ENCODE measurements around the gene TRIM29. TPM values are rescaled to one million over a fixed set of nuclear protein-coding genes. Genes with fewer than 3 reads are reported as not detected.

The TRIM29 gene
- total RNA-seq, 3 donors from 2014 or later: 10.6 to 58.7 (median 45.9) TPM

- Histone ChIP-seq H3K27ac (peak overlapping the region; percentile 95), H3K27me3 (no peaks in the 10 kb centered on the region), H3K36me3 (no peaks in the 10 kb centered on the region), H3K4me3 (no peak overlapping the region), H3K9me3 (no peaks in the 10 kb centered on the region), H3K4me1 (peaks cover 4 to 11% of the 10 kb centered on the region in 2 donors)
- intact Hi-C loops (cut with DNase I; ENCODE audit: low total_unique reads): no loop called here
- TF ChIP-seq POLR2AphosphoS5 (IDR thresholded peaks at IDR 0.05): peak in 1 of 3 donors; percentile 24
- TF ChIP-seq, protein P1, sequence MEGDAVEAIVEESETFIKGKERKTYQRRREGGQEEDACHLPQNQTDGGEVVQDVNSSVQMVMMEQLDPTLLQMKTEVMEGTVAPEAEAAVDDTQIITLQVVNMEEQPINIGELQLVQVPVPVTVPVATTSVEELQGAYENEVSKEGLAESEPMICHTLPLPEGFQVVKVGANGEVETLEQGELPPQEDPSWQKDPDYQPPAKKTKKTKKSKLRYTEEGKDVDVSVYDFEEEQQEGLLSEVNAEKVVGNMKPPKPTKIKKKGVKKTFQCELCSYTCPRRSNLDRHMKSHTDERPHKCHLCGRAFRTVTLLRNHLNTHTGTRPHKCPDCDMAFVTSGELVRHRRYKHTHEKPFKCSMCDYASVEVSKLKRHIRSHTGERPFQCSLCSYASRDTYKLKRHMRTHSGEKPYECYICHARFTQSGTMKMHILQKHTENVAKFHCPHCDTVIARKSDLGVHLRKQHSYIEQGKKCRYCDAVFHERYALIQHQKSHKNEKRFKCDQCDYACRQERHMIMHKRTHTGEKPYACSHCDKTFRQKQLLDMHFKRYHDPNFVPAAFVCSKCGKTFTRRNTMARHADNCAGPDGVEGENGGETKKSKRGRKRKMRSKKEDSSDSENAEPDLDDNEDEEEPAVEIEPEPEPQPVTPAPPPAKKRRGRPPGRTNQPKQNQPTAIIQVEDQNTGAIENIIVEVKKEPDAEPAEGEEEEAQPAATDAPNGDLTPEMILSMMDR (IDR thresholded peaks at IDR 0.05): no peak
- peak; percentile 50 to 76 for DNase-seq (ENCODE audit: low spot score in 2 of 2)
Observed at GRCh38 chr11:120129570-120129969, 8.3 kb downstream of the TRIM29 start.

DNA sequence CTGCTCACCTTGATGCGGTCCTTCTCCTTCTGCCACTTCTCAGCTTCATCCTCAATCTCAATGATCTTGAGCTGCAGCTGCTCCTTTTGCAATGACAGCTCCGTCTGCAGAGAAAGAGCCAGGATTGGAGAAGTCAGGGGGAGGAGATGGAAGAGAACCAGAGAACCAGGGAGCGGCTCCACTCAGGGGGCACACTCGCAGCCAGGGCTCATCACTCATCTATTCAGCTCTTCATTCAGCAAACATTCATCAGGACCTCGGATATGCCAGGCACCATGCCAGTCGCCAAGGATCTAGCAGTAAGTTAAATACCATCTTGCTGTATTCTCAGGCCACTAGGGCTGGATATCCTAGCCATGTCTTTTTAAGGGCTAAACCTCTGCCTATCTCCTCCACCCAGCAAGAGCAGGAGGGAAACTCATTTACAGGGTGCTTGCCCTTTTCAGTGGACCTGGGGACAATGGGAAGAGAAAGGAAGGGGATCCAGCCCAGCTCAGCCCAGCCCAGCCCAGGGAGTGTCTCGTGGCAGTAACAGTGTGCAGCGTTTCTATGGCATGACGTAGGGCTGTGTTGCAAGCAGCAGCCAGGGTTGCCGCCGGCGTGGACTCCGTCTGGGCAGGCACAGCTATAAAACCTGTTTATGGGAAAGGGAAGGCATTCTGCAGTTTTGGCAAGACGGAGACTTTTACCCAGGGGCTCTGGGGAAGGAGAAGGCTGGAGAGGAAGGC, 9.4 kb downstream of the TRIM29 start:
- H3K4me1 ChIP-seq: peaks cover 4 to 11% of the 10 kb centered on the region in 2 donors
- TF ChIP-seq, protein P1 (IDR thresholded peaks at IDR 0.05): no peak
- TF ChIP-seq POLR2A (IDR thresholded peaks at IDR 0.05) (no peak), POLR2AphosphoS5 (IDR thresholded peaks at IDR 0.05) (peak; percentile 10 to 85 (median 54))
- intact Hi-C loops (cut with DNase I; ENCODE audit: low total_unique reads): no loop called here
- H3K4me3 ChIP-seq: peak overlapping the region in 2 of 3 donors; percentile 20 to 37
- no peaks in the 10 kb centered on the region for H3K9me3 ChIP-seq
- H3K36me3 ChIP-seq: no peaks in the 10 kb centered on the region
- no peaks in the 10 kb centered on the region for H3K27me3 ChIP-seq
- peak; percentile 88 to 98 for DNase-seq (ENCODE audit: low spot score in 2 of 2)
- H3K27ac ChIP-seq: peak overlapping the region; percentile 95

DNA sequence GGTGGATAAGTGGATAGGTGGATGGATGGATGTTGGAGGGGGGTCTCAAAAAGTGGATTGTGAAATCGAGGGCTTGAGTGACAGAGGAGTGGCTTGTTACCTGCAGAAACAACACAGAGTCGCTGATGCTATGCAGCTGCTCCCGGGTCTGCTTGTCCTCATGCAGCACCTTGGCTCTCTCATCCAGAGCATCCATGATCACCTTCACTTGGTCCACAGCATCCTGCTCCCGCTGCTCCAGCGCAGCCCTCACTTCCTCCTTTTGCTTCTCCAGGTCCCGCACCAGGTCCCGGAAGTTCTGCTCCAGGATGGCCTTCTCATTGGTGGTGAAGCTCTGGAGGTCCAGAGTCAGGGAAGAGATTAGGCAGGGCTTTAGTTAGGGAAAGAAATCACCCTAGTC, 10.7 kb downstream of the TRIM29 start:
- intact Hi-C loops (cut with DNase I; ENCODE audit: low total_unique reads): no loop called here
- peaks cover 4 to 11% of the 10 kb centered on the region in 2 donors for H3K4me1 ChIP-seq
- DNase-seq (ENCODE audit: low spot score in 2 of 2): no peak
- H3K9me3 ChIP-seq: no peaks in the 10 kb centered on the region
- H3K36me3 ChIP-seq: no peaks in the 10 kb centered on the region
- peak overlapping the region; percentile 95 for H3K27ac ChIP-seq
- no peaks in the 10 kb centered on the region for H3K27me3 ChIP-seq
- no peak for TF ChIP-seq POLR2AphosphoS5 (IDR thresholded peaks at IDR 0.05)
- TF ChIP-seq, protein P1 (IDR thresholded peaks at IDR 0.05): no peak
- TF ChIP-seq POLR2A (IDR thresholded peaks at IDR 0.05): no peak
- no peak overlapping the region for H3K4me3 ChIP-seq

- no peaks in the 10 kb centered on the region for H3K36me3 ChIP-seq
- H3K27me3 ChIP-seq: no peaks in the 10 kb centered on the region
- H3K4me3 ChIP-seq: no peak overlapping the region
- no peak for DNase-seq (ENCODE audit: low spot score in 2 of 2)
- intact Hi-C loops (cut with DNase I; ENCODE audit: low total_unique reads): no loop called here
- H3K27ac ChIP-seq: no peak overlapping the region
- peaks cover 4 to 11% of the 10 kb centered on the region in 2 donors for H3K4me1 ChIP-seq
- no peaks in the 10 kb centered on the region for H3K9me3 ChIP-seq
- TF ChIP-seq POLR2AphosphoS5 (IDR thresholded peaks at IDR 0.05): no peak
- no peak for TF ChIP-seq POLR2A (IDR thresholded peaks at IDR 0.05)
- TF ChIP-seq, protein P1 (IDR thresholded peaks at IDR 0.05): no peak
Observed at GRCh38 chr11:120126620-120127019, 11.3 kb downstream of the TRIM29 start.

DNA sequence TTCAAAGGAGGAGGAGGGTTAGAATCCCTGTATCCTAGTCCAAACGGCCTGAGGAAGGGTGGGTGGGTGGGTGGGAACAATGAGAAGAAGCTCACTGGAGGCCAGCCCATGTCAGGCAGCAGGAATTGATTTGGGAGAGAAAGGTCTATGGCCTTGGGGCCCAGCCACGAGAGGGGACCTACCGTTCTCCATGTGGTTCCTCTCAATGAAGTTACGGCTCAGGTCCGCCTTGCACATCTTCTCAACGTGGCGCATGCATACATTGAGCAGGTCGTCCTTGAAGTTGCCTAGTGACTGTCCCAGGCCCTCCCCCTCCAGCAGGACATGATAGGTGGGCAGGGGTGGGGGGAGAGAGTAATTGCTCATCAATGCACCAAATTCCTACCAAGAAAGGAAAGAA, 12.4 kb downstream of the TRIM29 start:
- peaks cover 4 to 10% of the 10 kb centered on the region in 2 donors for H3K4me1 ChIP-seq
- no peak overlapping the region for H3K4me3 ChIP-seq
- no peaks in the 10 kb centered on the region for H3K9me3 ChIP-seq
- no peaks in the 10 kb centered on the region for H3K36me3 ChIP-seq
- no peak for DNase-seq (ENCODE audit: low spot score in 2 of 2)
- no peaks in the 10 kb centered on the region for H3K27me3 ChIP-seq
- no peak for TF ChIP-seq POLR2A (IDR thresholded peaks at IDR 0.05)
- TF ChIP-seq POLR2AphosphoS5 (IDR thresholded peaks at IDR 0.05): no peak
- TF ChIP-seq, protein P1 (IDR thresholded peaks at IDR 0.05): no peak
- H3K27ac ChIP-seq: peak overlapping the region; percentile 55 to 66
- intact Hi-C loops (cut with DNase I; ENCODE audit: low total_unique reads): no loop called here
